Nephron progenitor cell (in vitro differentiated cells): ENCODE measurements around the gene WDR91.
A peak's percentile ranks its signal among the peaks of the same experiment; 100 is the strongest.

Experiments used
- DNase-seq: peaks from one replicate; pipeline ENCODE4 v3.0.0; 2021
- H3K27ac Mint-ChIP-seq: 2 replicates; pipeline ENCODE4 v1.8.0; 2021; ENCODE audit warnings: mild to moderate bottlenecking, moderate library complexity, mixed read lengths
- H3K27me3 Mint-ChIP-seq: 2 replicates; pipeline ENCODE4 v1.8.0; 2021; ENCODE audit warnings: mild to moderate bottlenecking, low read depth, mixed read lengths; ENCODE audit not compliant: poor library complexity
- H3K36me3 Mint-ChIP-seq: 2 replicates; pipeline ENCODE4 v1.8.0; 2021; ENCODE audit warnings: low read depth, mixed read lengths
- H3K4me1 Mint-ChIP-seq: 2 replicates; pipeline ENCODE4 v1.8.0; 2021; ENCODE audit warnings: mixed read lengths
- H3K4me3 Mint-ChIP-seq: 2 replicates; pipeline ENCODE4 v1.8.0; 2021; ENCODE audit warnings: mild to moderate bottlenecking, moderate library complexity, mixed read lengths
- H3K9me3 Mint-ChIP-seq: 2 replicates; pipeline ENCODE4 v1.8.0; 2021; ENCODE audit warnings: mild to moderate bottlenecking, moderate library complexity, mixed read lengths
- CTCF ChIP-seq: fragments of 200-600 bp; sonication (generic); IDR thresholded peaks from 2 replicates; pipeline ENCODE4 v1.5.0; 2021; ENCODE audit warnings: antibody characterized with exemption

Gene WDR91

GRCh38 chr7:135211179-135211945, at the start of gene WDR91:
WDR91 (minus strand) TSS chr7:135211526; CDS start chr7:135211502, 24 bp downstream.
- no peak for TF ChIP-seq CTCF
- Mint-ChIP-seq H3K27ac (peak within 1 kb of the TSS; percentile 81), H3K27me3 (peaks cover 10% of the 10 kb centered on the region), H3K36me3 (no peaks in the 10 kb centered on the region), H3K9me3 (no peaks in the 10 kb centered on the region), H3K4me3 (peak within 1 kb of the TSS; percentile 95), H3K4me1 (peaks cover 29% of the 10 kb centered on the region)
- peak; percentile 99 for DNase-seq

GRCh38 chr7:135260470-135260869, 49.1 kb upstream of the WDR91 start:
- DNase-seq, result no peak
- peaks cover under 1% of the 10 kb centered on the region for H3K9me3 Mint-ChIP-seq
- H3K4me3 Mint-ChIP-seq, result peak overlapping the region; percentile 4
- H3K27ac Mint-ChIP-seq, result peak overlapping the region; percentile 81
- H3K4me1 Mint-ChIP-seq, result peaks cover 33% of the 10 kb centered on the region
- H3K27me3 Mint-ChIP-seq, result peaks cover 10% of the 10 kb centered on the region
- TF ChIP-seq CTCF, result no peak
- H3K36me3 Mint-ChIP-seq, result no peaks in the 10 kb centered on the region

- no peak for TF ChIP-seq CTCF
- Mint-ChIP-seq H3K36me3 (no peaks in the 10 kb centered on the region), H3K9me3 (no peaks in the 10 kb centered on the region), H3K4me1 (peaks cover 38% of the 10 kb centered on the region), H3K4me3 (no peak overlapping the region), H3K27me3 (peaks cover 10% of the 10 kb centered on the region), H3K27ac (no peak overlapping the region)
- DNase-seq, result no peak
Measured at GRCh38 chr7:135259702-135260101, 48.4 kb upstream of the WDR91 start.

GRCh38 chr7:135258585-135258984, 47.3 kb upstream of the WDR91 start:
- Mint-ChIP-seq H3K36me3 (no peaks in the 10 kb centered on the region), H3K27me3 (no peaks in the 10 kb centered on the region), H3K4me3 (no peak overlapping the region), H3K27ac (no peak overlapping the region), H3K9me3 (no peaks in the 10 kb centered on the region), H3K4me1 (peaks cover 40% of the 10 kb centered on the region)
- no peak for DNase-seq
- TF ChIP-seq CTCF, result no peak

- no peak for DNase-seq
- Mint-ChIP-seq H3K9me3 (no peaks in the 10 kb centered on the region), H3K27me3 (no peaks in the 10 kb centered on the region), H3K36me3 (no peaks in the 10 kb centered on the region), H3K4me1 (peaks cover 39% of the 10 kb centered on the region), H3K4me3 (no peak overlapping the region), H3K27ac (no peak overlapping the region)
- TF ChIP-seq CTCF, result no peak
Measured at GRCh38 chr7:135257790-135258189, 46.5 kb upstream of the WDR91 start.
